ENCODE results near the gene DNM1. TPM values are rescaled to one million over a fixed set of nuclear protein-coding genes. Genes with fewer than 3 reads are reported as not detected.
"Not testable (repeated sequence)": the region's sequence is repeated elsewhere in the genome, so short reads cannot be mapped to it uniquely, and the experiment has no call there.

Gene DNM1
- total and polyA plus RNA-seq, 2 experiments from 2014 or later = 36.0 to 42.0 TPM

DNA sequence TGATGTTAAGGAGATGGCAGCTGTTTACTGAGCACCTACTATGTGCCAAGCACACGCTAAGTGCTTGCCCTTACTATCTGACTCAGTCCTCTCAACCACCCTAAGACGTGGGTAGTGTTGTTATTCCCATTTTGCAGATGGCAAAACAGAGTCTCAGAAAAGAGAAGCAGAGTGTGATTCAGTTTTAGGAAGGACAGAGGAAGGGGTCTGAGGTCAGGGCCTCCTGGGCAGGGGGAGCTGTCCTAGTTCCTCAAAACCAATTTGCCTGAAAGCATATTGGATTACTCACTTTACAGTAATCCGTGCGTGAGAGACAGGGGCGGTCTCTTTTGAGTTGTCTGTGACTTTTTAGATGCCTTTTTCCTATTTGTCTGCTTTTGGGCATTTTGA lies 23.2 kb downstream of the DNM1 start (continued):
- TF ChIP-seq, protein P1, sequence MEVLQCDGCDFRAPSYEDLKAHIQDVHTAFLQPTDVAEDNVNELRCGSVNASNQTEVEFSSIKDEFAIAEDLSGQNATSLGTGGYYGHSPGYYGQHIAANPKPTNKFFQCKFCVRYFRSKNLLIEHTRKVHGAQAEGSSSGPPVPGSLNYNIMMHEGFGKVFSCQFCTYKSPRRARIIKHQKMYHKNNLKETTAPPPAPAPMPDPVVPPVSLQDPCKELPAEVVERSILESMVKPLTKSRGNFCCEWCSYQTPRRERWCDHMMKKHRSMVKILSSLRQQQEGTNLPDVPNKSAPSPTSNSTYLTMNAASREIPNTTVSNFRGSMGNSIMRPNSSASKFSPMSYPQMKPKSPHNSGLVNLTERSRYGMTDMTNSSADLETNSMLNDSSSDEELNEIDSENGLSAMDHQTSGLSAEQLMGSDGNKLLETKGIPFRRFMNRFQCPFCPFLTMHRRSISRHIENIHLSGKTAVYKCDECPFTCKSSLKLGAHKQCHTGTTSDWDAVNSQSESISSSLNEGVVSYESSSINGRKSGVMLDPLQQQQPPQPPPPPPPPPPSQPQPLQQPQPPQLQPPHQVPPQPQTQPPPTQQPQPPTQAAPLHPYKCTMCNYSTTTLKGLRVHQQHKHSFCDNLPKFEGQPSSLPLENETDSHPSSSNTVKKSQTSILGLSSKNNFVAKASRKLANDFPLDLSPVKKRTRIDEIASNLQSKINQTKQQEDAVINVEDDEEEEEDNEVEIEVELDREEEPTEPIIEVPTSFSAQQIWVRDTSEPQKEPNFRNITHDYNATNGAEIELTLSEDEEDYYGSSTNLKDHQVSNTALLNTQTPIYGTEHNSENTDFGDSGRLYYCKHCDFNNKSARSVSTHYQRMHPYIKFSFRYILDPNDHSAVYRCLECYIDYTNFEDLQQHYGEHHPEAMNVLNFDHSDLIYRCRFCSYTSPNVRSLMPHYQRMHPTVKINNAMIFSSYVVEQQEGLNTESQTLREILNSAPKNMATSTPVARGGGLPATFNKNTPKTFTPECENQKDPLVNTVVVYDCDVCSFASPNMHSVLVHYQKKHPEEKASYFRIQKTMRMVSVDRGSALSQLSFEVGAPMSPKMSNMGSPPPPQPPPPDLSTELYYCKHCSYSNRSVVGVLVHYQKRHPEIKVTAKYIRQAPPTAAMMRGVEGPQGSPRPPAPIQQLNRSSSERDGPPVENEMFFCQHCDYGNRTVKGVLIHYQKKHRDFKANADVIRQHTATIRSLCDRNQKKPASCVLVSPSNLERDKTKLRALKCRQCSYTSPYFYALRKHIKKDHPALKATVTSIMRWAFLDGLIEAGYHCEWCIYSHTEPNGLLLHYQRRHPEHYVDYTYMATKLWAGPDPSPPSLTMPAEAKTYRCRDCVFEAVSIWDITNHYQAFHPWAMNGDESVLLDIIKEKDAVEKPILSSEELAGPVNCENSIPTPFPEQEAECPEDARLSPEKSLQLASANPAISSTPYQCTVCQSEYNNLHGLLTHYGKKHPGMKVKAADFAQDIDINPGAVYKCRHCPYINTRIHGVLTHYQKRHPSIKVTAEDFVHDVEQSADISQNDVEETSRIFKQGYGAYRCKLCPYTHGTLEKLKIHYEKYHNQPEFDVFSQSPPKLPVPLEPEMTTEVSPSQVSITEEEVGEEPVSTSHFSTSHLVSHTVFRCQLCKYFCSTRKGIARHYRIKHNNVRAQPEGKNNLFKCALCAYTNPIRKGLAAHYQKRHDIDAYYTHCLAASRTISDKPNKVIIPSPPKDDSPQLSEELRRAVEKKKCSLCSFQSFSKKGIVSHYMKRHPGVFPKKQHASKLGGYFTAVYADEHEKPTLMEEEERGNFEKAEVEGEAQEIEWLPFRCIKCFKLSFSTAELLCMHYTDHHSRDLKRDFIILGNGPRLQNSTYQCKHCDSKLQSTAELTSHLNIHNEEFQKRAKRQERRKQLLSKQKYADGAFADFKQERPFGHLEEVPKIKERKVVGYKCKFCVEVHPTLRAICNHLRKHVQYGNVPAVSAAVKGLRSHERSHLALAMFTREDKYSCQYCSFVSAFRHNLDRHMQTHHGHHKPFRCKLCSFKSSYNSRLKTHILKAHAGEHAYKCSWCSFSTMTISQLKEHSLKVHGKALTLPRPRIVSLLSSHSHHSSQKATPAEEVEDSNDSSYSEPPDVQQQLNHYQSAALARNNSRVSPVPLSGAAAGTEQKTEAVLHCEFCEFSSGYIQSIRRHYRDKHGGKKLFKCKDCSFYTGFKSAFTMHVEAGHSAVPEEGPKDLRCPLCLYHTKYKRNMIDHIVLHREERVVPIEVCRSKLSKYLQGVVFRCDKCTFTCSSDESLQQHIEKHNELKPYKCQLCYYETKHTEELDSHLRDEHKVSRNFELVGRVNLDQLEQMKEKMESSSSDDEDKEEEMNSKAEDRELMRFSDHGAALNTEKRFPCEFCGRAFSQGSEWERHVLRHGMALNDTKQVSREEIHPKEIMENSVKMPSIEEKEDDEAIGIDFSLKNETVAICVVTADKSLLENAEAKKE (CRISPR knock-in tag; IDR thresholded peaks at IDR 0.05) = no peak
- TF ChIP-seq ZNF331 (CRISPR knock-in tag; IDR thresholded peaks at IDR 0.05; ENCODE audit: low read depth) (no peak), STAT1 (IDR thresholded peaks at IDR 0.05; ENCODE audit: unreplicated experiment) (no peak), JUNB (IDR thresholded peaks at IDR 0.05; ENCODE audit: unreplicated experiment) (no peak), REST (IDR thresholded peaks at IDR 0.05; ENCODE audit: unreplicated experiment) (no peak), CREB1 (CRISPR knock-in tag; IDR thresholded peaks at IDR 0.05; ENCODE audit: low read depth) (no peak), EZH2 (IDR thresholded peaks at IDR 0.05; ENCODE audit: low read depth, unreplicated experiment) (no peak), POLR2AphosphoS5 (IDR thresholded peaks at IDR 0.05; ENCODE audit: low read depth) (no peak), ZNF114 (CRISPR knock-in tag; IDR thresholded peaks at IDR 0.05) (no peak)
- TF ChIP-seq, protein P2, sequence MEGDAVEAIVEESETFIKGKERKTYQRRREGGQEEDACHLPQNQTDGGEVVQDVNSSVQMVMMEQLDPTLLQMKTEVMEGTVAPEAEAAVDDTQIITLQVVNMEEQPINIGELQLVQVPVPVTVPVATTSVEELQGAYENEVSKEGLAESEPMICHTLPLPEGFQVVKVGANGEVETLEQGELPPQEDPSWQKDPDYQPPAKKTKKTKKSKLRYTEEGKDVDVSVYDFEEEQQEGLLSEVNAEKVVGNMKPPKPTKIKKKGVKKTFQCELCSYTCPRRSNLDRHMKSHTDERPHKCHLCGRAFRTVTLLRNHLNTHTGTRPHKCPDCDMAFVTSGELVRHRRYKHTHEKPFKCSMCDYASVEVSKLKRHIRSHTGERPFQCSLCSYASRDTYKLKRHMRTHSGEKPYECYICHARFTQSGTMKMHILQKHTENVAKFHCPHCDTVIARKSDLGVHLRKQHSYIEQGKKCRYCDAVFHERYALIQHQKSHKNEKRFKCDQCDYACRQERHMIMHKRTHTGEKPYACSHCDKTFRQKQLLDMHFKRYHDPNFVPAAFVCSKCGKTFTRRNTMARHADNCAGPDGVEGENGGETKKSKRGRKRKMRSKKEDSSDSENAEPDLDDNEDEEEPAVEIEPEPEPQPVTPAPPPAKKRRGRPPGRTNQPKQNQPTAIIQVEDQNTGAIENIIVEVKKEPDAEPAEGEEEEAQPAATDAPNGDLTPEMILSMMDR (conservative IDR thresholded peaks at IDR 0.05; ENCODE audit: low read depth in 2 of 2) = no peak

- not testable (repeated sequence) for H3K27me3 Mint-ChIP-seq (ENCODE audit: insufficient read depth, low read depth, poor library complexity); H4K20me1 ChIP-seq (replicated peaks; ENCODE audit: insufficient read depth); H3K27ac ChIP-seq (ENCODE audit: low read depth); H3F3A ChIP-seq (replicated peaks; ENCODE audit: low read depth); DNase-seq (ENCODE audit: low spot score); H3K4me2 ChIP-seq; H3K27ac Mint-ChIP-seq; H3K4me3 ChIP-seq; H3K36me3 Mint-ChIP-seq (ENCODE audit: low read depth); H3K4me3 Mint-ChIP-seq; H3K9me3 Mint-ChIP-seq; H3K36me3 ChIP-seq (ENCODE audit: insufficient read depth); H3K9me2 ChIP-seq (ENCODE audit: insufficient read depth); H2AFZ ChIP-seq; H3K27me3 ChIP-seq (ENCODE audit: insufficient read depth); H3K79me2 ChIP-seq (replicated peaks; ENCODE audit: insufficient read depth); H3K4me1 ChIP-seq (ENCODE audit: insufficient read depth); H3K4me1 Mint-ChIP-seq; ATAC-seq
Measured at GRCh38 chr9:128230897-128231296, 27.7 kb downstream of the DNM1 start.

All from GM23338 (cell line).